ENCODE measurements around the gene THSD7A. TPM values are rescaled to one million over a fixed set of nuclear protein-coding genes. Genes with fewer than 3 reads are reported as not detected.

THSD7A gene
- total RNA-seq, 1 donor, result 0.43 TPM

GRCh38 chr7:11742496-11742895, 89.5 kb downstream of the THSD7A start:
- TF ChIP-seq CTCF (IDR thresholded peaks at IDR 0.05; ENCODE audit: insufficient read depth, low read depth, low read length), result no peak
- DNase-seq (ENCODE audit: low read depth), result no peak

GRCh38 chr7:11737723-11738122, 94.3 kb downstream of the THSD7A start:
- no peak for DNase-seq (ENCODE audit: low read depth)
- H3K4me3 ChIP-seq (ENCODE audit: low read depth, low read length), result no peak overlapping the region
- TF ChIP-seq CTCF (IDR thresholded peaks at IDR 0.05; ENCODE audit: insufficient read depth, low read depth, low read length), result no peak

More at GRCh38 chr7:11742496-11742895, 89.5 kb downstream of the THSD7A start:
- no peak overlapping the region for H3K4me3 ChIP-seq (ENCODE audit: low read depth, low read length)

GRCh38 chr7:11732207-11732606, 99.8 kb downstream of the THSD7A start:
- no peak for TF ChIP-seq CTCF (IDR thresholded peaks at IDR 0.05; ENCODE audit: insufficient read depth, low read depth, low read length)
- no peak for DNase-seq (ENCODE audit: low read depth)
- H3K4me3 ChIP-seq (ENCODE audit: low read depth, low read length), result no peak overlapping the region

GRCh38 chr7:11730725-11731124, 101.3 kb downstream of the THSD7A start:
- H3K4me3 ChIP-seq (ENCODE audit: low read depth, low read length), result no peak overlapping the region
- no peak for TF ChIP-seq CTCF (IDR thresholded peaks at IDR 0.05; ENCODE audit: insufficient read depth, low read depth, low read length)
- no peak for DNase-seq (ENCODE audit: low read depth)

- H3K4me3 ChIP-seq (ENCODE audit: low read depth, low read length), result no peak overlapping the region
- peak; percentile 64 for DNase-seq (ENCODE audit: low read depth)
- no peak for TF ChIP-seq CTCF (IDR thresholded peaks at IDR 0.05; ENCODE audit: insufficient read depth, low read depth, low read length)
Measured at GRCh38 chr7:11727864-11728263, 104.1 kb downstream of the THSD7A start.

- DNase-seq (ENCODE audit: low read depth), result peak; percentile 44
- TF ChIP-seq CTCF (IDR thresholded peaks at IDR 0.05; ENCODE audit: insufficient read depth, low read depth, low read length), result no peak
- no peak overlapping the region for H3K4me3 ChIP-seq (ENCODE audit: low read depth, low read length)
Measured at GRCh38 chr7:11726794-11727155, 105.2 kb downstream of the THSD7A start.

GRCh38 chr7:11726001-11726793, 105.8 kb downstream of the THSD7A start:
- TF ChIP-seq CTCF (IDR thresholded peaks at IDR 0.05; ENCODE audit: insufficient read depth, low read depth, low read length), result no peak
- no peak overlapping the region for H3K4me3 ChIP-seq (ENCODE audit: low read depth, low read length)
- DNase-seq (ENCODE audit: low read depth), result no peak

Data from fibroblast of villous mesenchyme (primary cell).